Tibial artery (tissue), 4 donors: ENCODE measurements around the gene CCL20.

Experiments
- DNase-seq, 2 donors: peaks; one replicate each; pipeline ENCODE4 v3.0.0-alpha.2; 2019
- H3K27ac ChIP-seq, 2 donors: fragments of 200-600 bp; sonication (generic) in 1 of 2; 1 replicate in 1 of 2; 2 replicates in 1 of 2; pipeline ENCODE4 v1.5.1; 2018 to 2019; ENCODE audit warnings: mild to moderate bottlenecking in 1 of 2
- H3K27me3 ChIP-seq, 2 donors: fragments of 200-600 bp; sonication (generic) in 1 of 2; one replicate each; pipeline versions ENCODE4 v1.5.1 to v1.6.0; 2016 to 2019
- H3K36me3 ChIP-seq, 3 donors: fragments of 200-600 bp; sonication (generic) in 2 of 3; one replicate each; pipeline ENCODE4 v1.5.1; 2016 to 2019; ENCODE audit warnings: mild to moderate bottlenecking in 2 of 3
- H3K4me1 ChIP-seq, 4 donors: fragments of 200-600 bp; sonication (generic) in 2 of 4; 1 replicate in 3 of 4; 2 replicates in 1 of 4; pipeline ENCODE4 v1.5.1; 2016 to 2019
- H3K4me3 ChIP-seq, 2 donors: fragments of 200-600 bp; sonication (generic) in 1 of 2; 1 replicate in 1 of 2; 2 replicates in 1 of 2; pipeline ENCODE4 v1.5.1; 2018 to 2019; ENCODE audit warnings: mild to moderate bottlenecking in 2 of 2
- H3K9me3 ChIP-seq, 3 donors: fragments of 200-600 bp; sonication (generic) in 1 of 3; one replicate each; pipeline ENCODE4 v1.5.1; 2016 to 2019
- CTCF ChIP-seq, 2 experiments: fragments of 200-600 bp in 1 of 2; fragments of 450-650 bp in 1 of 2; IDR thresholded peaks; one replicate each; pipeline ENCODE4 v1.5.1; 2017 to 2019; ENCODE audit warnings: antibody characterized with exemption in 2 of 2, mild to moderate bottlenecking in 1 of 2, moderate library complexity in 1 of 2
- intact Hi-C: fragments of 100-400 bp; cut with DNase I; formaldehyde crosslinking; loops from one replicate; pipeline ENCODE4 v1.15.0; 2023; ENCODE audit warnings: low total_unique reads

The CCL20 gene

DNA sequence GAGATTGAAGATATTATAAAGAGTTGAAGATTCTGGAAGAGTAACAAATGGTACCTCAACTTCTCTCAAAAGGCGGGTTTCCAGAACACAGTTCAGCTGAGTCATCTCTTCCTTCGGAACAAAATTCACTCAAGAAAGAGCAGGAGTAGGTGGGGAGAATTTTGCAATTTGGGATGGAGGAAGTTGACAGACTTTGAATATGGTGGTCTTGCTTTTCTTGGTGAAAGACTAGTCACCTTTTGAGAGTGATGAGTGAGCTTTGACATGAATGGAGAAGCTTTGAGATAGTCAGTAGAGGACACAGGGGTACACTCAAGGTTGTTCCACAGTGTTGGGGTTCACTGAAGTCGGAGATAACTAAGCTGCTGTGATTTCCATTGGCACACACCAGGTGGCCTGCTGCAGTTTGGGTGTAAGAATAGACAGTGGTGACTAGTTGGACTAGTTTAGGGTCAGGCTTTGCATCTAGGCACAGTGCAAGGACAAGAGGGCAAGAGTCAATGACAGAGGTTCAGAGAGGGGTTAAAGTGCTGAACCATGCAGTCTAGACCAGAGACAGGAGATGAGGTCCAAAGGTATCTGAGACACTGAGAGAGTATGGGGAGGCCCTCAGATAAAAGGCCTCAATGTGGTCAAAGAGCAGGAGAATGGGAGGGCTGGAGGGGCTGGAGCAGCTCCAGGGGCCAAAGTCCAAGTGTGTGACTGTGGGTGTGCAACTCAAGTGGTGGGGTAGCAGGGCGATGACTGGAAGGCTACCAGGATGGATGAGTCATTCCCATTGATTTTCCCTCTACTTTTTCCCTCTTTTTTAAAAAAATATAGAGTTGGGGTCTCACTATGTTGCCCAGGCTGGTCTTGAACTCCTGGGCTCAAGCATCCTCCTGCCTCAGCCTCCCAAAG lies 7.7 kb downstream of the CCL20 start:
- no peaks in the 10 kb centered on the region for H3K36me3 ChIP-seq
- no peak overlapping the region for H3K27ac ChIP-seq
- TF ChIP-seq CTCF (IDR thresholded peaks at IDR 0.05), result no peak
- intact Hi-C loops, result no loop called here
- DNase-seq, result no peak
- no peaks in the 10 kb centered on the region for H3K27me3 ChIP-seq
- no peaks in the 10 kb centered on the region for H3K9me3 ChIP-seq
- no peak overlapping the region for H3K4me3 ChIP-seq
- peaks cover 0 to 31% (median 10%) of the 10 kb centered on the region in 4 donors for H3K4me1 ChIP-seq

- TF ChIP-seq CTCF (IDR thresholded peaks at IDR 0.05), result no peak
- intact Hi-C loops, result no loop called here
- no peaks in the 10 kb centered on the region for H3K9me3 ChIP-seq
- no peaks in the 10 kb centered on the region for H3K36me3 ChIP-seq
- no peak overlapping the region for H3K27ac ChIP-seq
- H3K27me3 ChIP-seq, result no peaks in the 10 kb centered on the region
- DNase-seq, result no peak
- H3K4me3 ChIP-seq, result no peak overlapping the region
- peaks cover 0 to 22% (median 6%) of the 10 kb centered on the region in 4 donors for H3K4me1 ChIP-seq
Observed at GRCh38 chr2:227822416-227823003, 8.9 kb downstream of the CCL20 start.

DNA sequence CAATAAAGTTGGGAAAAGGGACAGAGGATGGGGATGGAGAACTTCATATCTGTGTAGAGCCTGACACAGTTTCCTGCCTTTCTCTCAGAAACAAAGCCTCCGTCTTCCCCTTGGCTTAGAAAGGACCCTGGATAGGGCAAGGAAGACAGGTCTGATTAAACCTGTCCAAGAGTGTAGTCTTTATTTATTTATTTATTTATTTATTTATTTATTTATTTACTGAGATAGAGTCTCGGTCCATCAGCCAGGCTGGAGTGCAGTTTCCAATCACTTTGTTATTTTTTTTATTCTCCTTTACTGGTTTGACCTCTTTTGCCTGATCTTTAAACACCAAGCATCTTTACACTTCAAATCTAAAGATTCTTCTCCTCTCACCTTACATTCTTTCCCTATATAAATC lies 10.3 kb downstream of the CCL20 start:
- intact Hi-C loops, result no loop called here

DNA sequence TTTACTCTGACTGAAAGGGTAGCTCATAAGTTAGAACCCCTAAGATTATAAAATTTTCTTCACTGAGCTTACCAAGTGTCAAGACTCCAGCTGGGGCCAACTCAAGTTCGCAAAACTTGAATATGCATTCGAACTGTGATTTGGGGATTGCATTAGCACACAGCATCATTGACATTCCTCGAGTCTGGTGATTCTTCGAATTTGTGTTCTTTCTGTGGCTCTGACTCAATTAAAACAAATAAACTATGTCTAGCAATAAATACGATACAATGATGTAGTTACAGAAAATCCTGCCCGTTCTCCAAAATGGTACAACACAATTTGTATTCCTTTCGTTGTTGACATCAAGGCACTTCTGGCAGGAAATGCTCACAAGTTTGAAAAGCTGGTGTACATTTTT lies 11.1 kb downstream of the CCL20 start:
- intact Hi-C loops, result no loop called here
- TF ChIP-seq CTCF (IDR thresholded peaks at IDR 0.05), result no peak
- Histone ChIP-seq H3K4me1 (peaks cover 0 to 1% (median 0%) of the 10 kb centered on the region in 4 donors), H3K4me3 (no peak overlapping the region), H3K9me3 (no peaks in the 10 kb centered on the region), H3K27me3 (no peaks in the 10 kb centered on the region), H3K27ac (no peak overlapping the region), H3K36me3 (no peaks in the 10 kb centered on the region)
- DNase-seq, result no peak

More for the DNA sequence above, 10.3 kb downstream of the CCL20 start:
- DNase-seq, result no peak
- Histone ChIP-seq H3K4me1 (peaks cover 0 to 9% (median 1%) of the 10 kb centered on the region in 4 donors), H3K36me3 (no peaks in the 10 kb centered on the region), H3K27me3 (no peaks in the 10 kb centered on the region), H3K9me3 (no peaks in the 10 kb centered on the region), H3K4me3 (no peak overlapping the region), H3K27ac (no peak overlapping the region)
- TF ChIP-seq CTCF (IDR thresholded peaks at IDR 0.05), result no peak

DNA sequence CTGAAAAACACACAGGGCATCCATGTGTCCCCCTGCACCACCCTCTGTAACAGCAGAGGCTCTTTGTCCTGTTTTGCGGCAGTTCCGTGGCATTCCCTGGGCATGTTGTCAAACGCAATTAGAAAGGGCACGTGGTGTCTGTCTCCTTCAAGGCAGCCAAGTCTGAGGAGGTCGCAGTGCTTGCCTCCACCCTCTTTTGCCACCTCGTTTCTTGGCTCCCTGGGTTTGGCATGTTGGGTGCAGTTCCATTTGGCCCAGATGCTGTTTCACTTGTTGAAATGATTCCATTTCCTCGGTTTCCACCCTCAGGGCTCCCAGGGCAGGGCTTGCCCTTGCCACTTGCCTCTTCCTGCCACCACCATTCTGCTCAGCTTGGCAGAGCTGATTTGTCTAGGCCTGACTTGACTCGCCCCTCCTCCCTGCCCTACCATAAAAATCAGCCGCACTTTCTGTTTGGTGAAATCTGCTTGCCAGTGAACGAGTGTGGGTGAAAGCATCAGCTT lies 12.4 kb downstream of the CCL20 start:
- Histone ChIP-seq H3K27me3 (no peaks in the 10 kb centered on the region), H3K9me3 (no peaks in the 10 kb centered on the region), H3K4me1 (no peaks in the 10 kb centered on the region), H3K36me3 (no peaks in the 10 kb centered on the region), H3K27ac (no peak overlapping the region), H3K4me3 (no peak overlapping the region)
- intact Hi-C loops, result no loop called here
- DNase-seq, result no peak
- no peak for TF ChIP-seq CTCF (IDR thresholded peaks at IDR 0.05)
